Left colon (tissue), 2 donors: ENCODE measurements around the gene CGB2. TPM values are rescaled to one million over a fixed set of nuclear protein-coding genes. Genes with fewer than 3 reads are reported as not detected.
A peak's percentile ranks its signal among the peaks of the same experiment; 100 is the strongest.
"Not testable (repeated sequence)": the region's sequence is repeated elsewhere in the genome, so short reads cannot be mapped to it uniquely, and the experiment has no call there.

Source experiments
- ATAC-seq: fragments of 200-7000 bp; cut with Tn5 transposase; one replicate; pipeline ENCODE4 v1.9.1; 2020; ENCODE audit warnings: mild to moderate bottlenecking, moderate library complexity
- DNase-seq, 2 donors: peaks; one replicate each; pipeline ENCODE4 v3.0.0-alpha.2; 2020
- intact Hi-C, 2 donors: fragments of 100-400 bp; cut with DNase I in 1 of 2; cut with micrococcal nuclease in 1 of 2; formaldehyde crosslinking; loops; one replicate each; pipeline versions ENCODE4 v1.11.2 to v1.14.0; 2022; cut with DNase I, micrococcal nuclease
- total RNA-seq, 2 donors: library from RNA; stranded (reverse); fragmentation: NEBNext Ultra II Directional; extraction: Animal tissue kit (Norgen Biotek cat#: 25700); gene quantifications; one replicate each; pipeline ENCODE4 v1.2.1, GENCODE V29; 2021
- donor health status: DM: no; HTN: no; CAD: no.
- donor health status: DM: yes; HTN: yes; CAD: no.

CGB2 gene
- total RNA-seq, 2 donors from 2014 or later: not detected

GRCh38 chr19:49058562-49058961 lies 26.9 kb downstream of the CGB2 start:
- DNase-seq (no peak), ATAC-seq (no peak)
- intact Hi-C loops: no loop called here

GRCh38 chr19:49059053-49059452 lies 27.4 kb downstream of the CGB2 start:
- intact Hi-C loops: no loop called here
- no peak for DNase-seq
- no peak for ATAC-seq

GRCh38 chr19:49061000-49061399 lies 29.3 kb downstream of the CGB2 start:
- intact Hi-C loops: no loop called here

GRCh38 chr19:49061445-49061844 lies 29.8 kb downstream of the CGB2 start:
- no peak for DNase-seq
- intact Hi-C loops: no loop called here
- no peak for ATAC-seq

More at GRCh38 chr19:49061000-49061399, 29.3 kb downstream of the CGB2 start:
- no peak for DNase-seq
- no peak for ATAC-seq

GRCh38 chr19:49064029-49064629 lies 32.4 kb downstream of the CGB2 start:
- intact Hi-C loops: no loop called here
- ATAC-seq: peak; percentile 33

GRCh38 chr19:49064768-49065611 lies 33.3 kb downstream of the CGB2 start, which contains the start of gene NTF4:
TSS of gene NTF4 (minus strand) at chr19:49064818. CDS start at chr19:49061997, 2,821 bp downstream.
- DNase-seq (peak in 1 of 2 donors; percentile 23), ATAC-seq (peak; percentile 78)
- intact Hi-C loops: no loop called here

More at GRCh38 chr19:49064029-49064629, 32.4 kb downstream of the CGB2 start:
- DNase-seq: no peak

- DNase-seq (no peak), ATAC-seq (no peak)
- intact Hi-C loops: no loop called here
Observed at GRCh38 chr19:49065905-49066512, 34.3 kb downstream of the CGB2 start.

- DNase-seq (no peak), ATAC-seq (no peak)
- intact Hi-C loops: no loop called here
Observed at GRCh38 chr19:49067554-49067953, 35.9 kb downstream of the CGB2 start.

GRCh38 chr19:49069026-49069425 lies 37.3 kb downstream of the CGB2 start:
- intact Hi-C loops: no loop called here
- no peak for ATAC-seq
- DNase-seq: no peak

- intact Hi-C loops: no loop called here
- no peak for DNase-seq
- no peak for ATAC-seq
Observed at GRCh38 chr19:49070416-49070815, 38.7 kb downstream of the CGB2 start.

- ATAC-seq (peak; percentile 39), DNase-seq (peak in 1 of 2 donors; percentile 20)
- intact Hi-C loops: no loop called here
Observed at GRCh38 chr19:49071860-49072547, 40.3 kb downstream of the CGB2 start.

GRCh38 chr19:49073514-49074378 lies 42.1 kb downstream of the CGB2 start:
- DNase-seq (no peak), ATAC-seq (peak; percentile 59)
- intact Hi-C loops: no loop called here

GRCh38 chr19:49074869-49075268 lies 43.2 kb downstream of the CGB2 start:
- DNase-seq (peak; percentile 65 to 80), ATAC-seq (peak; percentile 74)
- intact Hi-C loops: not testable (repeated sequence)

- intact Hi-C loops: no loop called here
Observed at GRCh38 chr19:49080392-49080791, 48.7 kb downstream of the CGB2 start.

GRCh38 chr19:49081273-49081672 lies 49.6 kb downstream of the CGB2 start:
- intact Hi-C loops: no loop called here
- no peak for DNase-seq
- ATAC-seq: no peak

More at GRCh38 chr19:49080392-49080791, 48.7 kb downstream of the CGB2 start:
- DNase-seq (no peak), ATAC-seq (no peak)
